HG03354 (cell line): Measurements from ENCODE around the gene PINK1.

Experiments
- ATAC-seq: cut with Tn5 transposase; IDR thresholded peaks from one replicate; pipeline ENCODE4 v1.9.1; 2021; ENCODE audit warnings: mild to moderate bottlenecking; ENCODE audit not compliant: unreplicated experiment, poor library complexity, severe bottlenecking

Gene PINK1

DNA sequence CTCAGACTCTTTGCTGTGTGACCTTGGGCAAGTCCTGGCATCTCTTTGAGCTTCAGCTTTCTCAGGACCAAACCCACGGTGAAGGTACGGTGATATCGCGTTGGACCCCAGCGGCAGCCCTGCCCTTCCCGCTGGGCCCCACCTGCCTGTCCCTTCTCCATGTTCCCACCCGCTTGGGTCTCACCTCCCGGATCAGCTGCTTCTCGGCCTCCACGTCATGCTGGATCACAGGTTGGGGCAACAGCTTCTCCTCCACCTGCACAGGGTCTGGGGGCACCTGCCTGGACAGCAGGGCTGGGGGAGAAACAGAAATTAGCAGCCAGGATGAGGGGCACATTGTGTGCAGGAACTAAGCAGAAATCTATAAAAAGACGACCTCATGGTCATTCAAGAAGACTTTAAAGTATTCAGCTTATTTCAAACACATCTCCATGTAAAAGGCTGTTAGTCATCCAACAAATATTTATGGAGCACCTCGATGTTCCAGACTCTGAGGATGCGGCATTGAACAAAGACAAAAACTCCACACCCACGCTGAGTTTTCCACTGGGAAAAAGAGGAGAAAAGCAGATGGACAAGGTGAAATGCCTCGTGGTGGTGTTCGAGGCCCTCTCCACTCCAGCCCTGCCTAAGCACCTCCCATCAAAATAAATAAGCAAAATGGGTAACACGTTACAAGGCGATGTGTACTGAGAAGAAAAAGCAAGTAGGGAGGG, 65.1 kb downstream of the PINK1 start:
- no peak for ATAC-seq

- no peak for ATAC-seq
These were observed 66.3 kb downstream of the PINK1 start for GRCh38 chr1:20699558-20699957.

- no peak for ATAC-seq
These were observed 67.5 kb downstream of the PINK1 start for GRCh38 chr1:20700636-20701215.
